HG02884 (cell line): ENCODE measurements around the gene TSPAN18.

Experiments
- ATAC-seq: cut with Tn5 transposase; IDR thresholded peaks from one replicate; pipeline ENCODE4 v1.9.1; 2021; ENCODE audit warnings: mild to moderate bottlenecking, moderate library complexity; ENCODE audit not compliant: unreplicated experiment

Gene TSPAN18

GRCh38 chr11:44792171-44792570, 65.4 kb downstream of the TSPAN18 start:
- no peak for ATAC-seq

GRCh38 chr11:44793350-44794090, 66.8 kb downstream of the TSPAN18 start:
- no peak for ATAC-seq

DNA sequence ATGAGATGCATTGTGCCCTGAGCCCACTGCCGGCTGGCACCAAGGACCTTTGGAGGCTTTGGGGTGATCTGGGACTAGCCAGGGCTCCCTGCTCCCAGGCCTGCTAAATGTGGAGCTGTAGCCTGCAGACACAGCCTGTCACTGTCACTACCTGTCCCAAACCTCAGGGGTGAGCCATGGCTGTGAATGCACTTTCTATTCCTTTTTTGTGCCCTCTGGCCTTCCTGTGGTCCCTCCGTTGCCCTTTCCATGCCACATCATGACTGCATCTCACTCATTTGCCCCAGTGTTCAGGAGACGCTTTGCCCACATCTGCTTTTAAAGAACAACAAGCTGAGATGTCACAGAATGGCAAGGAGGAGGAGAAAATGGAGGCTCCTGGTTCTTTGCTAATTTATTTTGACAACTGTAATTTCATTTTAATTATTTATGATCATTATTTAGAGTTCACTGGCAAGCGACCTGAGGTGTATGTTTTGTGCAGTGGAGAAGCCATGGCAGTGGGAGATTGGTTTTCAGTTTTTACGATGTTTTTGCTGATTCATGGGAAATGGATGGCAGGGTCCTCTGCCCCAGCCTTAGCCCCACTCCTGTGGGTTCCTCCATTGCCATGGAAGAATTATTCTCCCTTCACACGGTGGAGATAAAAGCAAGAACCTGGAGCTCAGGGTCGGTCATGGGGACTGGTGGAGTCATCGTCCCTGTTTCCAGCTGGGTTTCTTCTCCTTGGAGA, 69.2 kb downstream of the TSPAN18 start:
- no peak for ATAC-seq

GRCh38 chr11:44797051-44797450, 70.3 kb downstream of the TSPAN18 start:
- no peak for ATAC-seq

DNA sequence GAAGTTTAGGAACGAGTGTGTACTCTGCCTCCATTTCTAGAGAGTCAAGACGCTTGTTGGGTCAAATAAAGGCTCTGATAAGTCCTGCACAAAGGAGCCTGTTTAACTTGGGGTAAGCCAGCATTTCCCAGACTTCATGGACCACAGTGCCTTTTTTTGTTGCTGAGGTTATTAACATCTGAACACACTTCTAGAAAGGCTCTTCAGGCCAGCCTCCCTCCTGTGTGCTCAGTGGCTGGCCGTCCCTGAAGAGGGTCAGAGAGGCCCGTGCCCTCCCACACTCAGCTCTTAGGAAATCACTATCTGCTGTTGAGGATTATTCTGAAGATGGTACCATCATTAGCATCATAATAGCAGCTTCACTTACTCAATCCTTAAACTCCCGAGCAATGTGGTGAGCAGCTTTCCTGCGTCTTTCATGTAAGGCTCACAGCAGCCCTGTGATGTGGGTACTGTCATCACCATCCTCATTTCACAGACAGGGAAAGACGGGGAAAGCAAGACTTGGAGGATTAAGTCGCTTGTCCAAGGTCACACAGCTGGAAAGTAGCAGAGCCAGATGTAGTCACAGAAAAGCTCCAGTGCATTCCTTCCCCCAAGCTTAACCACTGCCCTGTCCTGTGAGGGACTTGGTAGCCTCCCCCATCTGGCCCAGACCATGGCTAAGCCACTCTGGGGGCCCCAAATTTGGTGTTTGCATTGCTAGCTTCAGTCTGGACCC, 71.3 kb downstream of the TSPAN18 start:
- ATAC-seq = no peak

DNA sequence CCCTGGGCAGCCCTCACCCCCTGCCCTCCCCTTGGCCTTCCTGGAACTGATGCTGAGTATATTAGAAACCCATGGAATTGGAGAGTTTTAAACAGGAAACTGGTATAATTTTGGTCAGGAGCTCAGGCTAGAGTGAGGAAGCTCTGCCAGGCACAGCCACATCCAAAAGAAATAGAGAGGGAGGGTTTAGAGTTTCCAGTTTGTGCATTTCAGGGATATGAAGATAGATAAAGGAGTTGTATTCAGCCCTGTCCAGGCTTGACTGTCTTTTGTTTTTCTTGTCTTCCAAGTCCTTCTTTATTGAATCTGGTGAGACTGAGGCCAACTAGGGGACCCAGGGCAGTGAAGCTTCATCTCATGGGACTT, 71.8 kb downstream of the TSPAN18 start:
- ATAC-seq = no peak

- ATAC-seq = no peak
Measured at GRCh38 chr11:44799012-44799411, 72.2 kb downstream of the TSPAN18 start.

DNA sequence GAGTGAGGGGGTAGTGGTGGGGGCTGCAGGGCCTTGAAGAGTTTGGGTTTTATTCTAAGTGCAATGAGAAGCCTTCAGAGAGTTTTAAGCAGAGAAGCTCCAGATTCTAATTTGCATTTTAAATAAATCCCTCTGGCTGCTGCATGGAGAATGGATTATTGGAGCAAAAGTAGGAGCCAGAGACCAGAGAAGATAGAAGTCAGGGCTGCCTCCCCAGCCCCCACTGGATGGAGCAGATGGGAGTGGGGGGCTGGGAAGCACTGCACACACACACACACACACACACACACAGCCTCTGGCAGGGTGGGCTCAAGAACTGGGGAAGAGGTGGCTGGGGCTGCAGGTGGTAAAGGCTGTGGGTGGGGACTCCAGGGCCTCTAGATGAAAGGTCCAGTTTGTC, 75.6 kb downstream of the TSPAN18 start:
- no peak for ATAC-seq

- no peak for ATAC-seq
Measured at GRCh38 chr11:44803009-44803408, 76.2 kb downstream of the TSPAN18 start.

DNA sequence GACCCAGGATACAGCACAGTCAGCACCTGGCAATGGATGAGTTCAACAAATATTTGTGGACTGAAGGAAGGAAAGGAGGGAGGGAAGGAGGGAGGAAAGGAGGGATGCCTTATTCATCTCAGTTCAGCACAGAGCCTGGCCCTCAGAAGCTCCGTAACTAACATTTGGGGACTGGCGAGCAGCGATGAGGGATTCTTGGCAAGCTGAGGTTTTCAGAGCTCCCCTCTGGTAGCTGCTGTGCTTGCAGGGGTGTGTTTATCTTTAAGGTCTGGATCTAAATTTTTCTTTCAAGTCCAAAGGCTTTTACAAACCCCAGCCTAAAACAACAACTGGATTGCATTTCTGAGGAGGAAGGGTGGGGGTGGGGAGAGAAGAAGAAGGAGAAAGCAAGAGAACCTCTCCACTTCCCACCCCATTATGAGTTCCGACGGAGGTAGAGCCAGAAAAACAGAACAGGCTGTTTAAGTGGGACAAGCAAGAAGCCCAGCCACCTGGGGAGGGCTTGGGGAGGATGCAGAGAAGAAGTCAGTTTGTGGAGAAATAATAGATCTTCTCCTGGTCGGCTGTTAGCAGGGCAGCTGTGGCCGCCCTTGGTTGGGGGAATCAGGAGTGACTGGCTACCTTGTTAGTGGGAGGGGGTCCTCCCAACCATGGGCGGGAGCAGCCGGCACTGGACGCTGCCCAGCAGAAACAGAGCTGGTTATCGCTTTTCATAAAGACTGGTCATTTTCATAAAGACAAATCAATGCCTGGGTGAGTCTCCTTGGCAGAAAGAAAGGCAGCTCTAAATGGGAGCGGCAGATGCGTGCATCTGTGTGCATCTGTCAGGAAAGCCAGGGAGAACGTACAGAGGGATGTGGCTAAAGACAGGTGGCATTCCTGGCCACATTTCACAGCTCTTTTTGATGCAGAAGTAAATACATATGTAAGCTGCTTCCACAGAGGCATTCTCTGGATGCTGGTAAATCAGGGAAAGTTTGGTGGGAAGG, 78.0 kb downstream of the TSPAN18 start:
- ATAC-seq = no peak

GRCh38 chr11:44805596-44805995, 78.8 kb downstream of the TSPAN18 start:
- ATAC-seq = no peak

GRCh38 chr11:44808053-44808753, 81.4 kb downstream of the TSPAN18 start:
- no peak for ATAC-seq

GRCh38 chr11:44809283-44809682, 82.5 kb downstream of the TSPAN18 start:
- ATAC-seq = no peak

DNA sequence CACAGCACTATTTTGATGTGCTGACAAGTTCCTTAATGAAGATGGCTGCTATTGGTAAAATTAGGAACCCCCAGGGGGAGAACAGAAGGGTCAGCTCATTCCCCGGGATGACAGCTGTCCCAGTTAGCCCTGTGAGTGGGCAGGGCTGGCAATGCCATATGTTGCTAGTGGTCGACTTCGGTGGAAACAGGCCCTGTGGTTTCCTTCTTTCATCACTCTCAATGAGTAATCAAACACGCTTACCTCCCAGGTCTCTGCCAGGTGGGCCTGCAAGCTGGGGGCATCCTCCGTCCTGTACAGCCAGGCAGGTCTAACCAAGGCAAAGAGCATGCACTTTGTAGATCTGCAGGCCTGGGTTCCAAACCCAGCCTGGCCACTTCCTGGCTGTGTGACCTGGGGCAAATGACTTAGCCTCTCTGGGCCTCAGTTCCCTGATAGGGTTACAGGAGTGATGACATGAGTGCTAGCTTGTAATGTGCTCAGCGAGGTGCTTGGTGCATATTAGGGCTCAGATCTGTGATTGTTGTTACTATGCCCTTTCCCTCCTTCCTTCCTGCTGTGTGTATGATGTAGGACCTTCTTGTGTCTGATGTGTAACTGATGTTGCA, 85.2 kb downstream of the TSPAN18 start:
- no peak for ATAC-seq

- no peak for ATAC-seq
Measured at GRCh38 chr11:44812971-44813370, 86.2 kb downstream of the TSPAN18 start.

GRCh38 chr11:44813401-44813800, 86.6 kb downstream of the TSPAN18 start:
- no peak for ATAC-seq

- ATAC-seq = no peak
Measured at GRCh38 chr11:44814881-44815592, 88.3 kb downstream of the TSPAN18 start.

DNA sequence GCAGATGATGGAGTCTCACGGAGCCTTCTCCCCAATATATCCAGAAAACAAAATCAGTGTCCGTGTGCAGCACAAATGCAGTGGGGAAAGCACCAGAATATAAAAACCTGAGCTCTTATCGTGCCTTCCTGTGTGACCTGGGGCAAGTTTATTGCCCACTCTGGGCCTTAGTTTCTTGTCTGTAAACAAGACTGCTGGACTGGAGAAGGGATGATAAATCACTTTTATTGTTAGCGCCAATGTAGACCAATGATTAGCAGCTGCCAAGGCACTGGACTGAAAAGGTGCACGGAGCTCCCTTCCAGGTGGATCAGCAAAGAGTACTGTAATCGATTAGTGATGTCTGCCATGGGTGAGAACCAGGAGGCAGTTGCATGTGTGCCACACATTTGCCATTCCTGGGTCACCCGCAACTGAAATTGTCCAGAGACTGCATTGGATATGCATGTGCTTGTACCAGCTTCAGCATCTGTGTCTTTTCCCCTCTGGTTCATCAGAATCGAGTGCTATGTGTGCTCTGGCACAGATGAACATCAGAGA, 89.2 kb downstream of the TSPAN18 start:
- ATAC-seq = no peak

- ATAC-seq = no peak
Measured at GRCh38 chr11:44816761-44817160, 90.0 kb downstream of the TSPAN18 start.
